ENCODE measurements around the gene FFAR3.

The FFAR3 gene, protein sequence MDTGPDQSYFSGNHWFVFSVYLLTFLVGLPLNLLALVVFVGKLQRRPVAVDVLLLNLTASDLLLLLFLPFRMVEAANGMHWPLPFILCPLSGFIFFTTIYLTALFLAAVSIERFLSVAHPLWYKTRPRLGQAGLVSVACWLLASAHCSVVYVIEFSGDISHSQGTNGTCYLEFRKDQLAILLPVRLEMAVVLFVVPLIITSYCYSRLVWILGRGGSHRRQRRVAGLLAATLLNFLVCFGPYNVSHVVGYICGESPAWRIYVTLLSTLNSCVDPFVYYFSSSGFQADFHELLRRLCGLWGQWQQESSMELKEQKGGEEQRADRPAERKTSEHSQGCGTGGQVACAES

DNA sequence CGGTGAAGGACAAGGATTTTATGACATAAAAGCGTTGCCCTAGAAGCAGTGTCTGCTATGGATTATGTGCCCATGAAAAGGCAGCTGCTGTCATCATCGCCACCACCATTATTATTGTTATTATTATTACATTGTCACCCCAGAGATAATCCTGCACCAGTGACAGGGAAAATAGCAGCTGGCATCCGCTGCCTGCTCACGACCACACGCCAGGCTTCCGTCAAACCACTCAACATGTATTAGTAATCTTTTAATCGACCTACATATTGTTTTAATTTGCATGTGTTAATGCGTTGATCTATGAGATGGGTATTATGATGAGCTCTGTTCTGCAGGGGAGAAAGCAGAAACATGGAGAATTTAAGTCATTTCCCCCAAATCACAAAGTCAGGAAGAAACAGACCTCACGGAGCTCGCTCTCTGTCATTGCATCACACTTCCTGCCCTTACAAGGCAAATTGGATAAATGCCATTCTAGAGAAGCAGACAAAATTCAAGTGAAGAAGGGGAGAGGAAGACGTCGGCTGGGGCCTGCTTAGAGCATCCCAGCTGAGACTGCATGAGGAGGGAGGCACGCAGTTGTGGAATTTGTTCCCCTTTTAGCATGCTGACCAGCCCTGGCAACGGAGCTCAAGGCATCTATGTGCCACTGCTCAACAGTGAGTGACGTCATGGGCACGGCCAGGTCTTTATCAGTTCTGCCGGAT lies at the start of gene FFAR3:
Gene FFAR3 (plus strand): TSS at position 594 of the 707 bp plus-strand sequence. CDS start 431 bp downstream, outside the sequence.
- DNase-seq, result peak; percentile 82 to 91 (median 86)

DNA sequence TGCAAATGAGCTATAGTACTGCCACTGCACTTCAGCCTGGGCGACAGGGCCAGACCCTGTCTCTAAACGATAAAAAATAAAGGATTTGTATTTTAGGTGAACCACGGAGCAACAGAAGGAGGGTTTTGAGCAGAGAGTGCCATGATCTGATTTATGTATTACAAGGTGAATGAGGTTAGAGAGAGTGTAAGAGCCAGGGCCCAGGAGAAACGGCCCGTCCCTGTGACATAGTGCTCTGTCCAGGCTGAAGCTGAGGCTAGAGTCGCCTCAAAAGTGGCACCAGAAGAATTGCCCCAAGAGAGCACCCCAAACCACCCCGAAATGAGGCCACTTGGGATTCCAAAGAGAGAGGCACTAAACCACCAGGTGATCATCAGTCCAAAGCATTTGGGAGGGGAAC lies 49.4 kb upstream of the FFAR3 start:
- no peak for DNase-seq

DNA sequence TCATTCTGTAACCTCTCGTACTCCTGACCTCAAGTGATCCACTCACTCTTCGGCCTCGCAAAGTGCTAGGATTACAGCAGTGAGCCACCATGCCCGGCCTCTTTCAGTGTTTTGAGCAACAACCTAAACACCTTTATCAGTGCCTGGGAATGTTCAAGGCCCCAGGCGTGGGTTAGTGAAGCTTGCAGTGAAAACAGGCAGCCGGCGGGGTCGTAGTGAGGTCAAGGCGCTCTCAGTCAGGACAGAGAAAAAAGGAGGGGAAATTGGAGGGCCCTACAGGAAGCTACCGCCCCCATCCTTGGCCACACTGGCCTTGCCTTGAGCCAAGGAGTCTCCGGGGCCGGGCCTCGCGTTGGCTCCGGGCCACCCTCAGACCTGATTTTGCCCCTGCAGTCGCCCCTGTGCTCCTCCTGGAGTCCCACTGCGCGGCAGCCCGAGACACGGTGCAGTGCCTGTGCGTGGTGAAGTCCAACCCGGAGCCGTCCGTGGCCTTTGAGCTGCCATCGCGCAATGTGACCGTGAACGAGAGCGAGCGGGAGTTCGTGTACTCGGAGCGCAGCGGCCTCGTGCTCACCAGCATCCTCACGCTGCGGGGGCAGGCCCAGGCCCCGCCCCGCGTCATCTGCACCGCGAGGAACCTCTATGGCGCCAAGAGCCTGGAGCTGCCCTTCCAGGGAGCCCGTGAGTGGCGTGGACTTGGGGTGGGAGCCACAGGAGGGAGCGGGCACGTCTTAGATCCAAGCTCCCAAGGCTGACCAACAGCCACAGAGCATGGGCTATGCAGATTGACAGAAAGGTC lies 48.6 kb upstream of the FFAR3 start:
- DNase-seq, result no peak

DNA sequence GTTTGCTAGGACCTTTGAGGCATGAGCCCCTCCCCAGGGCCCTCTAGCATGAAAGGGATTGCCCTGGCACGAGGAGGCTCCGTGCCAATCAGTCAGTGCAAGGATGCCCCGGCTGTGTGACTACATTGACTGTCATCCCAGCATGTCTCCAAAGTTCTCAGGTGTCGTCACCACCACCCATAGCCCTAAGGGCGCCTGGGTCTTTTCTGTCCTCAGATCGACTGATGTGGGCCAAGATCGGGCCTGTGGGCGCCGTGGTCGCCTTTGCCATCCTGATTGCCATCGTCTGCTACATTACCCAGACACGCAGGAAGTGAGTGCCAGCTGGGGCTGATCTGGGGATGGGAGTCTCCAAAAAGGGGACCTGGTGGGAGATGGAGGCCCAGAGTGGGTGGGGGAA lies 47.9 kb upstream of the FFAR3 start:
- DNase-seq, result no peak

DNA sequence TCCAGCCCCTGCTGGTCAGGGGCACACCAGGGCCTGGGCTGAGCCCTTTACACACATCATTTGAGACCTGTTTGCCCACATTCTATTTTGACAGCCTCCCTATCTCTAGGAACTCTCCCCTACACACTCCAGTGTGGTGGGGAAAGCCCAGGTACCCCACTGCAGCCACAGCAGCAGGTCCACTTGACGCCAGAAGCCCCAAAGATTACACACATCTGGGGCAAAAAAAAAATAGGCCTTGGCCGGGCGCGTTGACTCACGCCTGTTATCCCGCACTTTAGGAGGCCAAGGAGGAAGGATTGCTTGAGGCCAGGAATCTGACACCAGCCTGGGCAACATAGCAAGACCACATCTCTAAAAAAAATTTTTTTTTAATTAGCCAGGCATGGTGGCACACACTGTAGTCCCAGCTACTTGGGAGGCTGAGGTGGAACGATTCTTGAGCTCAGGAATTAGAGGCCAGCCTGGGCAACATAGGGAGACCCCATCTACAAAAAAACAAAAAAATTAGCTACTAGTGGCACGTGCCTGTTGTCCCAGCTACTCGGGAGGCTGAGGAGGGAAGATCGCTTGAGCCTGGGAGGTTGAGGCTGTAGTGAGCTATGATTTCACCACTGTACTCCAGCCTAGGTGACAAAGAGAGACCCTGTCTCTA lies 47.3 kb upstream of the FFAR3 start:
- DNase-seq, result no peak

DNA sequence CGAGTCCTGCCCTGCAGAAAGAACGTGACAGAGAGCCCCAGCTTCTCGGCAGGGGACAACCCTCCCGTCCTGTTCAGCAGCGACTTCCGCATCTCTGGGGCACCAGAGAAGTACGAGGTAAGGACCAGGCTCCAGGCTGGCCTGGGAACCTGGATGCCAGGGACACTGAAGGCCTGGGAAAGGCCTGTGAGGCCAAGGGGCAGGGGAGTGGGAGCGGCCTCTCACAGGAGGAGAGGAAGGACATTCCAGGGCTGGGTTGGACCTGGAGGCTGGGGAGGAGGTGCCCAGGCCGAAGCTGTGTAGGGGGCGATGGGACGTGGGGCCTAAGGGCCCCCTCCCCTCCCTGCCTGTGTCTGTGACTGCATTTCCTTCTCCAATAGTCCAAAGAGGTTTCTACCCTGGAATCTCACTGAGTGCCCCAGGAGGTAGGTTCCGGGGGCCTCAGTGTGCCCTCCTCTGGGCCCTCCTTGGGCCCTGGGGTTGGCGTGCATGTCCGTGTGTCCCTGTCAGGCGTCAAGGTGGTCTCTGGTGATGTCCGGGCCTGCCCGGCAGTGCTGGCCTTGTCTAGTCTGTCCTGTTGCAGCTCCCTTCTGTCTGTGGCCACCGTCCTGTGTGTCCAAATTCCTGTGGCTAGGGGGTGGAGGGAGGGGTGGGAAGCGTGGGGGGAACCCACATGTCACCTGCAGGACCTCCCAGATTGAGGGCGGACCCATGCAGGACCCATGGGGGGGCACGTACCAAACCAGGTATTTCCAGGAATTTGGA lies 46.2 kb upstream of the FFAR3 start:
- no peak for DNase-seq

DNA sequence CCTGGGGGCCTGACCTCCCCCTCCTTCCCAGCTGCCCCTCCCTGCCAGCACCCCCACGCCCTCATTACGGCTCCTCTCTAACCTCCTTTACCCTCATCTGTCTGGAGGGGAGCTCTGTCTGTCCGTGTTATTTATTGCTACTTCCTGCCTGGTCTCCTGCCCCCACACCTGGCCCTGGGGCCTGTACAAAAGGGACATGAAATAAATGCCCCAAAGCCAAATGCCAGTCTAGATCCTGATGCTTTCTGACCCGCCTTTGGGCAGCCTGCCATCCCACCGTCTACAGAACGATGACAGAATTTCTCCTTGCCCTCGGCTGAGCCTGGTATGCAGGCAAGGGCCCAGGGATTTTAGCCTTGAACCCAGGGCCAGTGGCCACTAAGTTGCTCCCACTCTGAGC lies 44.7 kb upstream of the FFAR3 start:
- no peak for DNase-seq

DNA sequence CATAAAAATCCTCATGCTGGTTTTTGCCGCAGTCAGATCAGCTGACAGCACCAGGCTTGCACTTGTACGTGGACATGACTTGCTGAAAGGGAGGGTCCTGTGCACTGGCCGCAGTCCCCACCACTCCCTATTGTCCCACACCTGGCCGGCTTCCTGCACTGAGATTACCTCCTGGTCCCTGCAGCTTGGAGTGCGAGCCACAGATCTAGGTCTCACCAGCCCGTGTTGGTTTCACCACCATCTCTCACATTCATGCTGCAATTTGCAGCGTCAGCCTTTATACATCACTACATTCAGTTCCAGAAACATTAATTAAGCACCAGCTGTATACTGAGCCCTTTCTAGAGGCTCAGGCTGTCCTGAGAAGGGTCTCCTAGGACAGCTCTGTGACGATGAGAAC lies 44.2 kb upstream of the FFAR3 start:
- DNase-seq, result no peak

DNA sequence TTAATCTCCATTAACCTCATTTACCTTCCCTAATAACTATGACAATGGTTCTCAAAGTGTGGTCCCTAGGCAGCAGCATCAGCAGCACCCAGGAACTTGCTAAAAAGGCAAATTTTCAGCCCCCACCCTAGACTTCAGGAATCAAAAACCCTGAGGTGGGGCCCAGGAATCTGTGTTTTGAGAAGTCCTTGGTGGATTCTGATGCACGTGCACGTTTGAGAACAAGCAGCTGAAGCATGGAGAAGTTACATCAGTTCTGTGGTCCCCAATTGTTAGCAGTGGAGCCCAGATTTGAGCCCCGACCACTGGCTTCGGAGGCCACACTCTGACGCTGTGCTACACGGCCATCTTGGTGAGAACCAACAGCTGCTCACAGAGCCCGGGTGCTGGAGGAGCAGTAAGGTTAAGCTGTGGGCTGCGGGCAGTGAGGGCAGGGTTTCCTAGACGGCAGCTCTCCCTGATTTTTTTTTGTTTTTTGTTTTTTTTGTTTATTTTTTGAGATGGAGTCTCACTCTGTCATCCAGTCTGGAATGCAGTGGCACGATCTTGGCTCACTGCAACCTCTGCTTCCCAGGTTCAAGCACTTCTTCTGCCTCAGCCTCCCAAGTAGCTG lies 43.3 kb upstream of the FFAR3 start:
- DNase-seq, result no peak

DNA sequence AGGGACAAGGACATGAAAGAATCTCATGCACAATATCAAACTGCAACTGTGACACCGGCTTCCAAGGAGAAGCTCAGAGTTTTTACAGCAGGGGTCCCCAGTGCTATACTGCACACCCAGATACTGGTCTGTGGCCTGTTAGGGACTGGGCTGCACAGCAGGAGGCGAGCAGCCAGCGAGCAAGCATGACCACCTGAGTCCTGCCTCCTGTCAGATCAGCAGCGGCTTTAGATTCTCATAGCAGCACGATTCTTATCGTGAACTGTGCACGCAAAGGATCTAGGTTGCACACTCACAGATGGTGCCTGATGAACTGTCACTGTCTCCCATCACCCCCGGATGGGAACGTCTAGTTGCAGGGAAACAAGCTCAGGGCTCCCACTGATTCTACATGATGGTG lies 42.4 kb upstream of the FFAR3 start:
- DNase-seq, result no peak

DNA sequence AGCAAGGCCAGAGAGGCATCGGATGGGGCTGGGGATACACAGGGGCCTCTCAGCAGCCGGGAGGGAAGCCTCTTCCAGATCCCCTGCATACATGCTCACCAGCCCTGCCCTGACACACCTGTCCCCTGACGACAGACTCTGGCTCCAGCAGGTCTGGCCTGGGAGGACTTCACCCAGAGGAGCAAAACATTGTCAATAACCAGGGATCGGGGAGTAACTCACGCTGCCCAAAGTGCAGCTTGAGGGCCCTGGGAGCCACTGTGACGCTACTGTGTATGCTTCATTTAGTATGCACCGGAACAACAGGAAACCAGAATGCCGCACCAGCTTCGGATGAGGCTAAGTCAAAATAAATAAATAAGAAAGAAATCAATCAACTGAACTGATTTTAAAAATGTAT lies 41.7 kb upstream of the FFAR3 start:
- no peak for DNase-seq

DNA sequence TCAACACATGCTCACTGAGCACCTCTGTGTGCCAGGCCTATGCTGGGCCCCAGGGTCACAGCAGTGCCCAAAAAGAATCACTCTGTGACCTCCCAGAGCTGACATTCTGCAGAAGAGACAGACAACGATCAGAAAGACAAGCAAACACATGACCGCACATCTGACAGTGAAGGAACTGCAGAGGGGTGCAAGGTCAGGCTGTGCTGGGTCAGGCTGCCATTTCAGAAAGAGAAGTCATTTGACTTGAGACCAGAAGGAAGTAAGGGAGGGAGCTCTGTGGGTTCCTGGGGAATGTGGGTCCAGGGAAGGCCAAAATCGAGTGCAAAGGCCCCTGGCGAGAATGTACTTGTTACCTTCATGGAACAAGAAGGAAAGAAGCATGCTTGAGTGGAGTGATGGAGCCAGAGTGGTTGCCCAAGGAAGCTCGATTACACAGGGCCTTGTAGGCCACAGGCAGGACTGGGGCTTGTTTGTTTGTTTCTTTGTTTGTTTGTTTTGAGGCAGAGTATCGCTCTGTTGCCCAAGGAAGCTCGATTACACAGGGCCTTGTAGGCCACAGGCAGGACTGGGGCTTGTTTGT lies 40.7 kb upstream of the FFAR3 start:
- DNase-seq, result peak; percentile 52 to 64 (median 59)

DNA sequence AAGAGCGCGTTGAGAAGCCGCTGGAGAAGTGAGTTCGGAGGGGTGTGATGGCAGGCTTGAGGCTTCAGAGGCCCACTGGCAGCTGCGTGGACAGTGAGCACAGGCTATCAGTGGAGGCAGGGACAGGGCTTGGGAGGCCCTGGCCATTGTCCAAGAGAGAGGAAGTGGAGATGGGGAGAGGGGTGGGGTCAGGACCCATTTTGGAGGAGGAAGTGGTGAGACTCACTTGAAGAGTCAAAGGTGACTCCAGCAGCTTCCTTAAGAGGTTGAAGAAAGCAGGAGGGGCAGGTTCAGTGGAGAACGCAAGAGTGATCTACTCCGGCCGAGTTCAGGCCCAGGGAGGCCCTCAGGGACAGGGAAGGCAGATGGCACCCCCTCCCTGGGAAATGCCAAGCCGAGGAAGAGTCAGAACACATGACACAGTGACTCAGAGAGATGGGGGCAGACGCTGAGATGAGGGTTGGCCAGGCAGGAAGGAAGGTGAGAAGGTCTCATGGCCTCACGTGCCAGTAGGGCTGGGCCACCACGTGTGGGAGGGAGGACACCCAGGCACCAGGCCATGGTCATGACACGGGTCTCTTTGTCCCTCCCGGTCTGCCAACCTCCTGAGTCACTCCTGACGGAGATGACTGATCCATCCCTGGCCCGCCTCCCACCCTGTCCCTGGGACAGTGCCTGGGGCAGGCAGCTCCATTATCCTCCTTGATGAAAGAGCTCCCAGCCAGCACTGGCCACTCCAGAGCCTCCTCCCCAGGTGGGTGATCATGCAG lies 39.4 kb upstream of the FFAR3 start:
- DNase-seq, result peak; percentile 91 to 95 (median 94)

DNA sequence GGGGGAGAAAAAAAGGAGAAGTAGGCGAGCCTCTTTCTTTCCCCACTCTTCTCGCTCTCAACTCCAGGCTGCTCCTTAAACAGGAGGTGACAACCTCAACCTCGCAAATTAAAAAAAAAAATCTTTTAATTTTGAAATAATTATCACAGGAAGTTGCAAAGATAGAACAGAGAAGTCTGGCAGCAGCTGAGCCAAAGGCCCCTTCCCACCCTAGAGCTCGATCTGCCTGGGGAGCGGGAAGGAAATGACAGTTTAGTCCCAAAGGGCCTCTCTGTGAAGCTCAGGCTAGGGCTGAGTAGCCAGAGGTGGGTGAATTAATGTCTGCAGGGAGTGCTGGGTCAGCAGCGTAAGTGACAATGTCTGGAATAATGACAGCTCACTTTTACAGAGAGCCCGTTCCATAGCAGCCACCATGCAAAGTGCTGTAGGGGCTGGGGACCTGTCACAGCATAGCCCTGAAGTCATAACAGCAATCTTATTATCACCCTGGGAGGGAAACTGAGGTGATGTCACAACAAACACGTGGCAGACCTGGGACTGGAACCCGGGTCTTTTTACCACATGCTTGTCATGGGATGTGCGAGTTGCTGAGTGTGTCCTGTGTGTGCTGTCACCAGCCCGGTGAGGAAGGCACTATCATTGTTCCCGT lies 38.1 kb upstream of the FFAR3 start:
- peak in 2 of 3 donors; percentile 38 to 50 for DNase-seq

DNA sequence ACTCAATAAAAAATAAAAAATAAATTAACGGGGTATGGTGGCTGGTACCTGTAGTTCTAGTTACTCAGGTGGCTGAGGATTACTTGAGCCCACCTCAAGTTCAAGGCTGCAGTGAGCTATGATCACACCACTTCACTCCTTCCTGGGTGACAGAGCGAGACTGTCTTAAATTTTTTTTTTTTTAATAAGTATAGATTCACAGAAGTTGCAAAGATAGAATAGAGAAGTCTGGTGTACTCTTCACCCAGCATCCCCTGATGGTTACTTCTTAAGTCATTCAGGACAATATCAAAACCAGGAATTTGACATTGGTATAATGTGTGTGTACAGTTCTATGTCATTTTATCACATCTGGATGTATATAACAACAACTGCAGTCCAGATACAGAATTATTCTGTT lies 37.0 kb upstream of the FFAR3 start:
- DNase-seq, result no peak

DNA sequence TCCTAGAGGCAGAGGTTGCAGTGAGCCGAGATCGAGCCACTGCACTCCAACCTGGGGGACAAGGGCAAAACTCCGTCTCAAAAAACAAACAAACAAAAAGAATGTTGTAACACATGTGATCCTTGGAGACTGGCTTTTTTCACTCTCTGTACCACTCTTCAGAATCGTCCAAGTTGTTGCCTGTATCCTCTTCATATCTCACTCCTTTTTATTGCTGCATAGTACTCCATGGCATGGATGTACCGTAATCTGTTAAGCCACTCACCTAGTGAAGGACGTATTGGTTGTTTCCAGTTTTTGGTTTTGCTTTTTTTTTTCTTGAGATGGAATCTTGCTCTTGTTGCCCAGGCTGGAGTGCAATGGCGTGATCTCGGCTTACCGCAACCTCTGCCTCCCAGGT lies 36.2 kb upstream of the FFAR3 start:
- DNase-seq, result no peak

DNA sequence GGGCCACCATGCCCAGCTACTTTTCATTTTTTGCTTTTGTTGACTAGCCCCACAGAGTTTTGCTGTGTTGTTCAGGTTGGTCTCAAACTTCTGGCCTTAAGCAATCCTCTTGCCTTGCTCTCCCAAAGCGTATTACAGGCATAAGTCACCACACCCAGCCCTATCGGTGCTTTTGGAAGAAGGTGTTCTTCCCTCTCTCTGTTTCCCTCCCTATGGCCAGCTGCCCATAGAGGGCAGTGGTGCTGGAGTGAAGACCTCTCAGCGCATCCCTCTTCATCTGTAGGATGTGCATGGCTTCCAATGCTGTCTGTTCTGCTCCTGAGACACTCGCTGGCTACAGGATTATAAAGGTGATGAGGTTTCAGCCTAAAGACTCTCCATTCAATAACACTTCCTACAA lies 30.6 kb upstream of the FFAR3 start:
- DNase-seq, result peak in 1 of 3 donors; percentile 28

DNA sequence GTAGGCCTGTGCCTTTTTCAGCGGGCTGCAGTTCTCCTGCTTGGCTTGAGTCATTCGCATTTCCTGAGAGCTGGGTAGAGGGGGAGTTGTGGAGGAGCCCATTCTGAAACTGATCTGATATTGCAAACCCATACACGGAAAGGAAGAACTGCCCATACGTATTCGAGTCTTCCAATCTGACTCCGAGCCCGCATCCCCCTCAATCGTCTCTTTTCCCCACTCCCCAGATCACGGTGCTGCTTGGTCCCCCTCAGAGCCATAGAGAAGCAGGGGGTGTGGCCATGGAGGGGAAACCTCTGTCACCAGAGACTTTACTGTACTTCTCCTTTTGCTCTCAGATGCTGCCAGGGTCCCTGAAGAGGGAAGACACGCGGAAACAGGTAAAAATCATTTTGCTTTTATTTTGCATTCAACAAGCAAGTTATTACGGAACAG lies 29.4 kb upstream of the FFAR3 start, which contains the start of gene CD22:
Gene CD22 (plus strand): TSS at position 337 of the 435 bp plus-strand sequence. CDS start 2,854 bp downstream, outside the sequence.
- DNase-seq, result peak; percentile 37 to 49 (median 42)

DNA sequence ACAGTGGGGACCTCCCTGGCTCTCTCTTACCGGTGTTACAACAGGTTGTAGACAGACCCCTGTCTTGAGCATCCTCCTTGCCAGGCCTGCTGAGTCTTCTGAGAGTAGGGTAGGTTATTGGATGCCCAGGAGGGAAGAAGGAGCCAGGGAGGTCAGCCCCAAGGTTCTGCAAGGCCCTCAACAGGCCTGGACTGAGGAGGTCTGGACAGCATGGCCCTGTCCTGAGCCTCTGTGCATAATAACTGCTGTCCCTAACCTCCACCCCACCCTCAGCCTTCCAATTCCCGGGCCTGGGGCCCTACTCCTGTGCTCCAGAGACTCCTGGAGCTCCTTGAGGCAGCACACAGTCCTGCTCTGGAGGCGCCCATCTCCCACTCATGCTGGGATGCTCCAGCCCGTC lies 28.9 kb upstream of the FFAR3 start:
- no peak for DNase-seq

DNA sequence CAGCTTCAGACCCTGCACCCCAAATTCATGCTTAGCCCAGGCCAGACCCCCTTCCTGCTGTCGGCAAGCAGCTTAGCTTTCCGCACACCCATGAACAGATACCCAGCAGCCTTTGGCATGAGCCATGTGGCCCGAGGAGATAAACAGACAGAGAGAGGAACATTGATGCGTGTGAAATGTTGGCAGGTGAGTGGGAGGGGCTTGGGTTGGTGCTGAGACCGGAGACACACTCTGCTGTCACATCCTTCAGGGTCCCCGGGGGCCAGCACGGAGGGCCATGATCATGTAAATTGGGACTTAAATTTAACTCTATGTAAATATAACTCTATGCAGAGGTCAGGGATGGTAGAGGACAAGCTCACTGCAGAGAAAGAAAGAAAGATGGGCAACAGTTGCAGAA lies 27.8 kb upstream of the FFAR3 start:
- no peak for DNase-seq

Measured in suppressor macrophage treated with lipopolysaccharide for 1 hour (primary cell).